Cardiac fibroblast (primary cell): ENCODE results near the gene CEND1.
A peak's percentile ranks its signal among the peaks of the same experiment; 100 is the strongest.

Experiments
- DNase-seq, 2 donors: peaks; one replicate each; pipeline versions ENCODE4 v3.0.0 to v3.0.0-alpha.2; 2010; ENCODE audit warnings: low read depth in 2 of 2
- H3K4me3 ChIP-seq, 2 donors: replicated peaks in 1 of 2; 1 replicate in 1 of 2; 2 replicates in 1 of 2; pipeline ENCODE4 v1.5.1; 2011; ENCODE audit warnings: low read depth in 2 of 2, low read length in 2 of 2, mild to moderate bottlenecking in 2 of 2, moderate library complexity in 1 of 2
- CTCF ChIP-seq: IDR thresholded peaks from one replicate; pipeline ENCODE4 v1.5.1; 2011; ENCODE audit warnings: low read depth, mild to moderate bottlenecking, low read length, inconsistent platforms

The CEND1 gene

GRCh38 chr11:776561-777287 lies 13.2 kb downstream of the CEND1 start:
- peak in 1 of 2 donors; percentile 33 for DNase-seq
- H3K4me3 ChIP-seq: peak overlapping the region; percentile 76 to 86
- TF ChIP-seq CTCF: no peak

- no peak for DNase-seq
- peak overlapping the region; percentile 76 to 86 for H3K4me3 ChIP-seq
- no peak for TF ChIP-seq CTCF
Observed at GRCh38 chr11:776263-776560, 13.7 kb downstream of the CEND1 start.

GRCh38 chr11:774873-775592 lies 14.9 kb downstream of the CEND1 start:
- peak; percentile 39 to 55 for DNase-seq
- no peak for TF ChIP-seq CTCF
- H3K4me3 ChIP-seq: peak overlapping the region in 1 of 2 donors; percentile 86

GRCh38 chr11:773830-774229 lies 16.1 kb downstream of the CEND1 start:
- no peak for DNase-seq
- no peak for TF ChIP-seq CTCF
- no peak overlapping the region for H3K4me3 ChIP-seq

GRCh38 chr11:773425-773824 lies 16.5 kb downstream of the CEND1 start:
- TF ChIP-seq CTCF: no peak
- DNase-seq: no peak
- H3K4me3 ChIP-seq: no peak overlapping the region

GRCh38 chr11:772429-773390 lies 17.2 kb downstream of the CEND1 start:
- TF ChIP-seq CTCF: no peak
- no peak for DNase-seq
- no peak overlapping the region for H3K4me3 ChIP-seq
